ENCODE measurements around the gene BTF3.

DNA sequence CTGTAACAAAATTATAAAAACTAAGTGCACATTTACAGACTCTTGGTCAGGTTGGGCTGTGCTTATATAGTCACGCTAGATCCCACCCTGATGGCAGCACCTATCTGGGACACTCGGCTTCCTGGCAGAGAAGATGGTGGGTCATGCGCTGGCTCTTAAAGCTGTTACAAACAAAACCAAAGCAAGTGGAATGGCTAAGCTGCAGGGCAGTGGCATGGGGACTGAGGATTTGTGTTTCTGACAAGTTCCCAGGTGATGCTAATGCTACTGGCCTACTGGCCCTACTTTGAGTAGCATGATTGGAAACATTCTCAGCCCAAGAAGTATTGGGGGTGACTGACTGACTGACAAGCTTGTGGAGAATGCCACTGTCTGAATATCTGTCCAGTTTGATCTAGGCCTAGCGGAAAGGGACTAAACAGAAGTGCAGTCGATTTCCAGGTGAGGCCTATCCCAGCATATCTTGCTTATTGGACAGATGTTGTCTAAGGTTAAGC is 8.3 kb downstream of the BTF3 start:
- TF ChIP-seq POLR2A (IDR thresholded peaks at IDR 0.05): no peak
- TF ChIP-seq, protein P1, sequence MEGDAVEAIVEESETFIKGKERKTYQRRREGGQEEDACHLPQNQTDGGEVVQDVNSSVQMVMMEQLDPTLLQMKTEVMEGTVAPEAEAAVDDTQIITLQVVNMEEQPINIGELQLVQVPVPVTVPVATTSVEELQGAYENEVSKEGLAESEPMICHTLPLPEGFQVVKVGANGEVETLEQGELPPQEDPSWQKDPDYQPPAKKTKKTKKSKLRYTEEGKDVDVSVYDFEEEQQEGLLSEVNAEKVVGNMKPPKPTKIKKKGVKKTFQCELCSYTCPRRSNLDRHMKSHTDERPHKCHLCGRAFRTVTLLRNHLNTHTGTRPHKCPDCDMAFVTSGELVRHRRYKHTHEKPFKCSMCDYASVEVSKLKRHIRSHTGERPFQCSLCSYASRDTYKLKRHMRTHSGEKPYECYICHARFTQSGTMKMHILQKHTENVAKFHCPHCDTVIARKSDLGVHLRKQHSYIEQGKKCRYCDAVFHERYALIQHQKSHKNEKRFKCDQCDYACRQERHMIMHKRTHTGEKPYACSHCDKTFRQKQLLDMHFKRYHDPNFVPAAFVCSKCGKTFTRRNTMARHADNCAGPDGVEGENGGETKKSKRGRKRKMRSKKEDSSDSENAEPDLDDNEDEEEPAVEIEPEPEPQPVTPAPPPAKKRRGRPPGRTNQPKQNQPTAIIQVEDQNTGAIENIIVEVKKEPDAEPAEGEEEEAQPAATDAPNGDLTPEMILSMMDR (IDR thresholded peaks at IDR 0.05): no peak
